HL-60 (cell line): Measurements from ENCODE around the gene WDR37.

ENCODE experiments used
- DNase-seq, 2 experiments: peaks; one replicate each; pipeline ENCODE4 v3.0.0-alpha.2; 2010 to 2020; ENCODE audit warnings: low read depth in 1 of 2, low spot score in 1 of 2
- H3K27ac ChIP-seq: fragments of 250-450 bp; sonication (Bioruptor Pico); replicated peaks from 2 replicates; pipeline ENCODE4 v1.5.1; 2020; ENCODE audit warnings: mild to moderate bottlenecking, moderate library complexity
- H3K27me3 ChIP-seq: fragments of 250-450 bp; sonication (Bioruptor Pico); 2 replicates; pipeline ENCODE4 v1.5.1; 2021; ENCODE audit warnings: mild to moderate bottlenecking, moderate library complexity; ENCODE audit not compliant: insufficient read depth, poor library complexity, severe bottlenecking
- H3K4me3 ChIP-seq: replicated peaks from 2 replicates; pipeline ENCODE4 v1.5.1; 2011; ENCODE audit warnings: mild to moderate bottlenecking, control low read depth, low read length; ENCODE audit not compliant: insufficient read depth
- CTCF ChIP-seq: IDR thresholded peaks from one replicate; pipeline ENCODE4 v1.5.1; 2011; ENCODE audit warnings: low read length, control low read depth, inconsistent platforms; ENCODE audit not compliant: insufficient read depth
- GABPA ChIP-seq: IDR thresholded peaks from 2 replicates; pipeline ENCODE4 v1.6.1; 2012; ENCODE audit warnings: low read depth
- POLR2AphosphoS5 ChIP-seq: IDR thresholded peaks from 2 replicates; pipeline ENCODE4 v1.6.1; 2012; ENCODE audit warnings: low read depth
- REST ChIP-seq: IDR thresholded peaks from 2 replicates; pipeline ENCODE4 v1.6.1; 2012; ENCODE audit warnings: low read depth; ENCODE audit not compliant: insufficient replicate concordance
- SPI1 ChIP-seq: IDR thresholded peaks from 2 replicates; pipeline ENCODE4 v1.6.1; 2012; ENCODE audit warnings: low read depth, mild to moderate bottlenecking, borderline replicate concordance

WDR37 gene

GRCh38 chr10:1172256-1172984 lies 116.2 kb downstream of the WDR37 start:
- DNase-seq = no peak
- TF ChIP-seq REST (no peak), GABPA (no peak), POLR2AphosphoS5 (no peak), CTCF (no peak)
- H3K27me3 ChIP-seq = no peaks in the 10 kb centered on the region

GRCh38 chr10:1173091-1173490 lies 116.9 kb downstream of the WDR37 start:
- H3K27ac ChIP-seq = no peak overlapping the region
- H3K4me3 ChIP-seq = no peak overlapping the region
- no peaks in the 10 kb centered on the region for H3K27me3 ChIP-seq
- TF ChIP-seq REST = no peak
- no peak for TF ChIP-seq CTCF
- no peak for TF ChIP-seq SPI1
- TF ChIP-seq POLR2AphosphoS5 = no peak
- TF ChIP-seq GABPA = no peak
- DNase-seq = no peak

More at GRCh38 chr10:1172256-1172984, 116.2 kb downstream of the WDR37 start:
- Histone ChIP-seq H3K4me3 (no peak overlapping the region), H3K27ac (no peak overlapping the region)

- Histone ChIP-seq H3K4me3 (no peak overlapping the region), H3K27ac (no peak overlapping the region), H3K27me3 (no peaks in the 10 kb centered on the region)
- TF ChIP-seq CTCF (no peak), REST (no peak), SPI1 (no peak), POLR2AphosphoS5 (no peak), GABPA (no peak)
- no peak for DNase-seq
These were observed 117.8 kb downstream of the WDR37 start for GRCh38 chr10:1174022-1174421.
